NCI-H2107 treated with DMSO at 0.1 percent for 48 hours (cell line): Measurements from ENCODE around the gene PGBD1.

ENCODE experiments used
- DNase-seq: peaks from one replicate; lab custom pipeline; 2025; ENCODE audit not compliant: unreplicated experiment; lab: John Stamatoyannopoulos, UW

PGBD1 gene

DNA sequence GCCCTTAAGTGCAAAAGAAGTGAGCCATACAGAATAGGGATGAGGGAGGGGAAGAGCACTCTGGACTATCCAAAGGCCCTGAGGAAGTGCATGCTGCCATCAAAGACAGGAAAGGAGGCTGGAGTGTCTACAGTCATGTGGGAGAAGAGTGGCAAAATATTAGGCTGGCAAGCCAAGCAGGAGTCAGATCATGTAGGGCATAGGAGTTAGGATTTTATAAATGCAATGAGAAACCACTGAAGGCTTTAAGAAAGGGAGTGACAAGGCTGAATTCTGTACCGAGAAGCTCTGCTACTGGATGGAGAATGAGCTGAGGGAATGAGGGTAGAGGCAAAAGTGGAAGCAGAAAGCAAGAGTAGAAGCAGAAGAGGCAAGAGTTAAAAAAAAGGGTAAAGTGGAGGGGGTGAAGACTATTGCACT is 52.2 kb downstream of the PGBD1 start:
- no peak for DNase-seq

DNA sequence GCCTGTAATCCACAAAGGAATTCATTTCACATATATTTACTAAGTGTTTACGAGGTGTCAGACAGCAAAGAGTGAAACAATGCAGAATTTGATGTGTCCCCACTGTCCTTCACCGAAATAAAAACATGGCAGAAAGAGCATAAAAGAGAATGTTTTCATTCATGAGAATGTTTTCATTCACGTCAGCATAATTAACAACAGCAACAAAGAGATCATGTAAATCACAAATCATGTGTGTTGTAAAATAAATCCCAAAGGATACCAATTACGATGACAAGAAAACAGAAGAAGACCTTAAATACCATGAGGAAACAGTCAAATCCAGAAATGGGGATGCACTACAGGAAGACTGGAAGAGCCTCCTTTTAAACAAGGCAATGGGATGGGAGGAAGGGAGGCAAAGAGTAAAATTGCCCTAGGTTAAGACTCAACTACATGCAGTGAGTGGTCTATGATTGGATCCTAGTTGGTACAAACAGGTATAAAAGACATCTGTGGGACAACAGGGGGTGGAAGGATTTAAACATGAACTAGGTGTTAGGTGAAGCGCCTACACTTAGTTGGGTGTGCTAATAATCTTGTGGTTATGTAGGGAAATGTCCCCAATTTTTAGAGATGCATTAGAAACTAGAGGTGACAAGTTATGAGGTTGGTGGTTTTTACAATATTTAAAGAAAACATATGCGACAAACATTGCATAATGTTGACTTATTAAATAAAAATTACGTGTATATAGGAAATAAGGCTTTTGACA is 53.1 kb downstream of the PGBD1 start:
- no peak for DNase-seq

DNA sequence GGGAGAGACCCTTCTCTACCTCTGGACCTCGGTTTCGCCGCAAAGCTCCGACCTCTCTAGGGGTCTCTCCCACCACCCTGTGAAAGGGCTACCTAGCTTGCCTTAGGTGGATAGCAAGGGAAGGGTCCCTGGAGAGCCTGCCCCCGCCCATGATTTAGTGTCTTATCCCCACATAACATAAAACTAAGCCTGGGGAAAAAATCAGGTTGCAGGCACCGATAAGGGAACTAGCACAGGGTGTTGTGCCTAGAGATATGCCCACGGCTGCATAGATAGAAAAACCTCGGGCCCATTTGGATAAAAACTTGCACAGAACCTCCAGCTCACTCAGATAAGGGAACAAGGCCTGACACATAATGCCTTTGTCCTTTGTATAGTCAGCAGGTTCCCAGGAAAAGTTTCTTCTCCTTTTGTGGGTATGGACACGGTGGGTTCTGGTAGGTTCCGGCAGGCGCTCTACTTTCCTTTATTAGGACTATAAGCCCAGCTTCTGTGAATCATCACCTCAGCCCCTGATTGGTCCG is 53.7 kb downstream of the PGBD1 start:
- no peak for DNase-seq

DNA sequence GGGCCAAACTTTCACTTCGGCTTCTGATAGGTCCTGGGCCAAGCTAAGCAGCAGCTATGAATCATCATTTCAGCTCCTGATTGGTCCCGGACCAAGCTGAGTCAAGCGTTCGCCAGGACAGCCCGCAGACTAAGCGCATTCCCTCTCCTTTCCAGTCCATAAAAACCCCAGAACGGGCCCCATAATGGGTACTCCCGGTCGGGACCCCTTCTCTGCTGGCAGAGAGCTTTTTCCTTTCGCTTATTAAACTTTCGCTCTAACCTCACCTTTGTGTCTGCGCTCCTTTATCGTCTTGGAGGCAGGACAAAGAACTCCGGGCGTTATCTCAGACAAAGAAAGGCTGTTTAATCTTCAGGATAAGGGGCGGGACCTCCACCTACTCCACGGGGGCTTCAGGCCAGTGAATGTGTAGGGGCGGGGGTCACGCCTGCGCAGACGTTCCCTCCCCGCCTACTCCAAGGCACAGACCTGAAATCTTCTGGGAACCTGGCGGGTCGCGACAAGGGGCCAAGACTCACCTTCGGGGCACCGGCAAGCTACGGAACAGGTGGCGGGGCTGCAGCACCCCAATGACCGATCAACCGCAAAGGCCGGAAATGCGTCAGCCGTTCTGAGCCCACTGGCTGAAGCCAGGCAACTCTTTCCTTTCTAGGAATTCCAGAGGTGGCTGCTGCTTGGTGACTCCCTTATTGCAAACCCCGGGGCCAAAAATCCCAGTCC is 54.4 kb downstream of the PGBD1 start, which contains the start of gene ZSCAN31:
ZSCAN31 (minus strand) TSS at position 585 of the 720 bp plus-strand sequence. CDS start 6,465 bp downstream, outside the sequence.
- peak; percentile 57 for DNase-seq

DNA sequence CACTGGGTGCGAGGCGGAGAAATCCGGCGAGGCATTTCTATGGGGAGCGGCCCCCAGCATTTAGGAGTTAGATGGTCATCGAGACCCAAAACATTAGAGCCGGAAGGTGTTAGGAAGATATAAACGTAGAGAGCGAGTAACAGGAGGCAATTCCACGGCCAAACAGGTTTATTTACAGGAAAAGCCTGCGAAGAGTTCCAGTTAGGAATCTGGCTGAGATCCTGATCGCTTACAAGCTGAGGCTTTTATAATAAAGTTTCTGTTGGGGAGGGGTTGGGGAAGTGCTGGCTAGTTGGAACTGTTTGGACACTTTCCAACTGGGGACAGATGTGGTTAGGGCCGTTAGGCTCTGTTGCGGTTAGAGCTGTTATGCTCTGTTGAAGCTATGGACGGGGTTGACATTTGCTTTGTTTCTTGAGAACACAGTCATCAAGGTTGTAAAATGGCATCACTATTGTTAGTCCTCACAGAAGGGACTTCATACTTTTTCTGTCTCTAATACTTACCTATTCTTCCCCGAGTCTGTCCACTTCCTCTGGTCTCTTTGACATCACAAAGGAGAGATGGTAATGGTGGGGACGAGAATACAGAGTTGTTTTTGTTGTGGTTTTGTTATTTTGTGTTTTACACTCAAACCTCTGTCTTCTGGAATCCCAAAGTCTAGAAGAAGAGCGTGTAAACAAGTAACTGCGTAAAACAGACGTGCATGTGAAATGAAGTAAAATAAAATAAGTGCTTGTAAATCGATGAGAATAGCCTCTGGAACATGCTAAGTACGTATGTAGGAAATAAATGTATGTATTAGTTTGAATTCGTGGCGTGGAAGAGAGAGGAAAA is 55.1 kb downstream of the PGBD1 start:
- peak; percentile 22 for DNase-seq

DNA sequence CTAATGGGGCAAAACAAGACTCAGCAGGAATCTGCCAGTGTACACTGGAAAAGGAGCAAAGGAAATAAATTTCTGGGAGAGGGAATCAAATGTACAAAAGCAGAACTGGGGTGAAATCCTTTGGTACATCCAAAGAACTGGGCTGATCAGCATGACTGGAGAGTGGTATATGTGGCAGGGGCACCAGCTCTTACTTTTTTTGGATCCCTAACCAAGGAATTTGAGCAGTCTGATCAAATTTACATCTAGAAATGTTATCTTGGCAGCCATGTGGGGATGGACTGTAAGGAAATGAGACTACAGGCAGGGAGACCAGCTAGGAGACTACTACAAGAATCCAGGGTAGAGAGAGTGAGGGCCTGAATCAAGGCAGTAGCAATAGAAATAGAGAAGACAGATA is 55.7 kb downstream of the PGBD1 start:
- no peak for DNase-seq

DNA sequence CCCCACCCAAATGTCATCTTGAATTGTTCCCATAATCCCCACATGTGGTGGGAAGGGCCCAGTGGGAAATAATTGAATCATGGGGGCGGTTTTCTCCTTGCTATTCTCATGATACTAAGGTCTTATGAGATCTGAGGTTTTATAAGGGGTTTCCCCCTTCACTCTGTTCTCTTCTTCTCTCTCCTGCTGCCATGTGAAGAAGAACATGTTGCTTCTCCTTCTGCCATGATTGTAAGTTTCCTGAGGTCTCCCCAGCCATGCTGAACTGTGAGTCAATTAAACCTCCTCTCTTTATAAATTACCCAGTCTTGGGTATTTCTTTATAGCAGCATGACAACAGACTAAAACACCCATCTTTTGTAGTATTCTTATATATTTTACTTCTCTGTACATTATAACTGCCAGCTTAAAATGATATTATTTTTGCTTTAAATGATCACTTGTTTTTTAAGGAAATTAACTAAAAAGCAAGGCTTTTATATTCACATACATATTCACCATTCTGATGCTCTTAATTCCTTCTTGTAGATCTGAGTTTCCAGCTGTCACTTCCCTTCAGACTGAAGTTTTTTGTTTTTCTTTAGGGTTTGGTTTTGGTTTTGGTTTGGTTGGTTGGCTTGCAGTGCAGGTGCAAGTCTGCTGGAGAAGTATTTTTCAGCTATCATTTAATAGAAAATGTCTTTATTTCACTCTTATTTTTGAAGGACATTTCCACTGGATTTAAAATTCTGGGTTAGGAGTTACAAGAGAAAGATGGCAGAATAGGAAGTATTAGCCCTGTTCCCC is 59.1 kb downstream of the PGBD1 start:
- no peak for DNase-seq

DNA sequence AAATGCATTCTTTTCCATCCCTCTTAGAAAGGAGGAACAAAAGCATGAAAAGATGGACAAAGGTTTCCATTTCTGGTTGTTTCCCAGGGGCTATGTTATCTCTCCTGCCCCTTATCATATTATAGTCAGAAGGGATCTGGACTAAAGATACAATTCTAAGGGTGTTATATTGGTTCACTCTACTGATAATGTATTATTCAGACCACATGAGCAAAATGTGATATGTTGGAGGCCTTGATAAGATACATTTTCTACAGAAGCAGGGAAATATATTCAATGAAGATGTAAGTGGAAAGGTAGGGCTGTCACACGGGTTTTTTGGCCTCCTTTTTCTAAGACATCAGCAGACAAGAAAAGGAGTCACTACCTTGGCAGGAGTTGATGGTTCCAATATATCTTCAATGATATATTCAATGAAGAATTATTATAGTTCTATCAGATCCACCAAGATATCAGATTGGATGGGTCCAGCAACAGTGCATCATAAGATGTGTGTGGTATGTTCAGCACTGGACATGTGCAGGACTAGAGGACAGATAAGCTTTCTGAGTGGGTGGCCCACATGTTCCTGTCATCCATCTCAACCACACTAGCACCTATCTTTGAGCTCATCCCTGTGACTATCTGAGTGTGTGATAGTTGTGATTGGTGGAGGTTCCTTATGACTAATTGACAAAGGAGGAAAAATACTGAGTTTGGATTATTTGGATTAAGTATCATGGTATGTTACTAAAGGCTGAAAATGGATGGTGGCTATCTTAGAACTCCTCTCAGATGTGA is 62.7 kb downstream of the PGBD1 start:
- DNase-seq: no peak

DNA sequence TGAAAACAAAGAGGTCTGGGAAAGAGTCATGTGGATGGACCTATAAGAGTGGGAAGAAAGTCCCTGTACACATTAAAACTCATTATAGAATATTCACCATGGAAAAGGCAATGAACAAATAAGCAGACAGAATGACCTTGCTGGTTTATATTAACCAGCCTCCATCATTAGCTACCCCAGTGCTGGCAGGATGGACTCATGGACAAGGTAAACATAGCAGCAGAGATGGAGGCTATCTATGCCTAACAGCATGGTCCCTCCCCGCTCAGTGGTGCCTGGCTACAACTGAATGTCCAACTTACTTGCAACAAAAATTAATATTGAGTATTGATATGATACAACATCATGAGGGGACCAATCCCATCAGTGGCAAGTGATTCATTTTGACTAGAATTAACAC is 63.8 kb downstream of the PGBD1 start:
- DNase-seq: no peak

DNA sequence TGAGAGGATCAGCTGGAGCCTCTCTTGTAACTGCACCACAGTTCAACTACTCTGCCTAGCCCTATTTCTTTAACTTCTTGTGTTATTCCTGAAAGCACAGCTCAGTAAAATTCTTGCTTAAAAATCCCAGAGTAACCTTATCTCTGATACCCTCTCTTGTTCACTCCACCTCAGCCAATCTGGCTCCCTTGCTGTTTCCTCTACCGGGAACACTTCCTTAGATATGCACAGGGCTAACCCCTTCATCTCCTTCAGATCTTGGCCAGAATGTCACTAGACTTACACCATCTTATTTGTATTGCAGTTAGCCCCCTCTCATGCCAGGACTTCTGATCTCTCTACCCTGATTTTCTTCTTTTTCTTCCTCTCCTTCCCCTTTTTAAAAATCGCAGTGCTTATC is 65.7 kb downstream of the PGBD1 start:
- DNase-seq: no peak

DNA sequence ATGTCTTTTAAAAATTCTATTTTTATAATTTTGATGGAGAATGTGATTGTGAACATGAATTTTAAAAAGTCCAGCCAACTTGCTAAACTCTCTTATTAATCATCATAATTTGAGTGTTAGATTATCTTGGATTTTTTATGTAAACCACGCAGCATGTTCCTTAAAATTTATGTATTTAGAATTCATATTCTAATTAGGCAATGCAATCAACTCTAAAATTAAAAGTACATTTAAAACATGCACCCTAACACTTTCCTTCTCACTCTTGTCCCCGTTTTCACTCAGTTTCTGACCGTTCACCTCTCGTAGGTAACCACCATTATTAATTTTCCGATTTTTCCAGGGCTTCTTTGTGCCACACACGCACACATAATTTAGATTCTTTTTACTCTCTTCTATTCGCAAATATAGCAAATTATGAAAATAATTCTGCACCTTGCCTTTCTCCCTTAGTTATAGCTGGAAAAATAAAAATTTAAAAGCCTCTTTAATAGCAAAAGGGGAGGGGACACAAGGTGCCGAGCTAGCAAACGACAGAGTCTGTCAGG is 68.0 kb downstream of the PGBD1 start:
- DNase-seq: no peak

DNA sequence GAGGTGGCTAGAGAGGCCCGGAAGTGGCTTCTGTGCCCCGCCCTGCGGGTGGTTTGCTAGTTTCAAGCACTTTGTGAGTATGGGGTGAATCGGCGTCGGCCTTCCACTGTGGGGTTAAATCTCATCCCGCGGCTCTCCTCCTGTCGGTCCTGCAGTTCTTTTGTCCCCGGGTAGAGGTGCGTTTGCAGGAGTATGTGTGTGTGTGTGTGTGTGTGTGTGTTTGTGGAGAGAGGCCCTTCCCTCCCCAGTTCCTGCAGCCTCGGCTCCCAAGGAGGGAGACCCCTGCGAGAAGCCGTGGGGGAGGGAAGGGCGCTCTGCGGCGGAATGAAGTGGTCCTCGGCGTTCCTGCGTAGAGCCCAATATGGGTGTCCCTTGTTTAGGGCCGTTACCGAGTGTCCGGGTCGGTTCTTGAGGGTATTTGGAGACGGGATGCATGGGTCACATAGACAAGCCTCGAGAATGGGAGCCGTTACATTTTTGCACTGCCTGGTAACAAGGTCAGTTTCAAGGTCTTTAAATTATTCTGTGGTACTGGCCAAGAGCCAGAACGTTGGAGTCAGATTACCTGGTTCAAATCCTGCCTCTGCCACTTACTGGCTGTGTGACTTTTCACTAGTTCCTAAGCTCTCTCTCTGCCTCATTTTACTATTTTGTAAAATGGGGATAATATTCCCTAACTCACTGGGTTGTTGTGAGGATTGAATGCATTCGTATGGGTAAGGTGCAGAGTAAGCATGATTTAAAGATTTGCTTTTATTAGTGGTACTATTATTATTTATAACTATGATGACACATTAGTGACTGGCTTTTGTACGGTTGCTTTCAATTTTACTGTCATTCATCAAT is 68.7 kb downstream of the PGBD1 start, which contains the start of gene ZKSCAN3:
ZKSCAN3 (plus strand) TSS at position 56 of the 846 bp plus-strand sequence. CDS start 9,640 bp downstream, outside the sequence.
- DNase-seq: peak; percentile 46

DNA sequence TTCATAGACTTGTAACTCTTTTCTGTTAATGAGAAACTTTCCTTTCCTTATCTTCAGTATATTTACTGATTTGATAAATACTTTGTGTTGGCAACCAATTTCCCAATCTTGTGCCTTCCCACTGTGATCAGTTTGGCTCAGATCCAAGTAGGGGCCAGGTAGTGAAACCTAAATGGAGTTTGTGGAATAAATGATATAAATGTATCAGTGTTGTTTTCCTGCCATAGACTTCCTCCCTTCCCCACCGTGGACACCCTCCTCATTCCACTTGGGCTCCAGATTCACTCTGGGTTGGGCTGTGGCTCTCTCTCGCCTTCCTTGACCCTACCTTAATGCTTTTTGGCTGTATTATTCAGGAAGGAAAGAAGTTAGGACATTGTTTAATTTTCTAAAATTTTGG is 69.7 kb downstream of the PGBD1 start:
- no peak for DNase-seq

DNA sequence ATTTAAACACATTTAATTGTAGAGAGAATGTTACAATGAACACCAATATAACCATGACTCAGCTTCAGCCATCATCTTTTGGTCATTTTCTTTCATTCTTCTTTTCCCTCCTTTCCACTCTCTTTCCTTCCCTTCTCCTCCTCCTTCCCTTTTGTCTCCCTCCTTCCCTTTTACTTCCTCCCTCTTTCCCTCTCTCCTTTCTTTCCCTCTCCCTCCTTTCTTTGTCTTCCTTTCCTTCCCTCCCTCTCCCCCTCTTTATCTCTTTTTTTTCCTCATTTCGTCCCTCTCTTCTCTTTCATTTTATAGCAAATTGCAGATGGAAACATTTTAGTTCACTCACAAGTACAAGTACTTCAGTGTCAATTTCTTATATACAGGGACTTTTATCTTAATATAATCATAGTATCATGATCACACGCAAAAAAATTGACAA is 70.1 kb downstream of the PGBD1 start:
- no peak for DNase-seq
